NCI-H82 treated with DMSO at 0.1 percent for 48 hours (cell line): ENCODE results near the gene CPPED1.
"Not testable (repeated sequence)": the region's sequence is repeated elsewhere in the genome, so short reads cannot be mapped to it uniquely, and the experiment has no call there.

ENCODE experiments used
- DNase-seq: peaks from one replicate; lab custom pipeline; 2025; ENCODE audit not compliant: unreplicated experiment; lab: John Stamatoyannopoulos, UW

The CPPED1 gene

GRCh38 chr16:12771341-12771798 is 32.3 kb downstream of the CPPED1 start:
- no peak for DNase-seq

- no peak for DNase-seq
Measured at GRCh38 chr16:12769525-12769924, 34.2 kb downstream of the CPPED1 start.

GRCh38 chr16:12767897-12768296 is 35.8 kb downstream of the CPPED1 start:
- no peak for DNase-seq

DNA sequence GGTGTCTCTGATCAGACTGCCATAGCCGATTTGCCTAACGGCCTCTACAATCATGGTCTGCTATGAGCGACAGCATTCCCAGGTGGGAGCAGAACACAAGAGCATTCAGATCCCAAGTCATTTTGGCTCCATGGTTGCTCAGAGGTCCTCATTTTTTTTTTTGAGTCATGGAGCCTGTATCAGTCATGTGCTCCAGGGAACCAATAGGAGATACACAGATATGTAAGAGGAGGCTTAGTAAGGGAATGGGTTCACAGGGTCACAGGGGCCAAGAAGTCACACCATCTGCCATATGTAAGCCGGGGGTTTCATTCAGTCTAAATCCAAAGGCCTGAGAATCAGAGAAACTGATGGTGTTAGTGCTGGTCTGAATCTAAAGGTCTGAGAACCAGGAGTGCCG is 36.8 kb downstream of the CPPED1 start:
- DNase-seq, result peak; percentile 10

DNA sequence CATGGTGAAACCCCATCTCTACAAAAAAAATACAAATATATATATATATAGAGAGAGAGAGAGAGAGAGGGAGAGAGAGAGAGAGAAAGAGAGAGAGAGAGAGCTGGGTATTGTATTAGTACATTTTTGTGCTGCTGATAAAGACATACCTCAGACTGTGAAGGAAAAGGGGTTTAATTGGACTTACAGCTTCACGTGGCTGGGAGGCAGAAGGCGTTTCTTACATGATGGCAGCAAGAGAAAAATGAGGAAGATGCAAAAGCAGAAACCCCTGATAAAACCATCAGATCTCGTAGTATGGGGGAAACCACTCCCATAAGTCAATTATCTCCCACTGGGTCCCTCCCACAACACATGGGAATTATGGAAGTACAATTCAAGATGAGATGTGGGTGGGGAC is 37.5 kb downstream of the CPPED1 start:
- not testable (repeated sequence) for DNase-seq

DNA sequence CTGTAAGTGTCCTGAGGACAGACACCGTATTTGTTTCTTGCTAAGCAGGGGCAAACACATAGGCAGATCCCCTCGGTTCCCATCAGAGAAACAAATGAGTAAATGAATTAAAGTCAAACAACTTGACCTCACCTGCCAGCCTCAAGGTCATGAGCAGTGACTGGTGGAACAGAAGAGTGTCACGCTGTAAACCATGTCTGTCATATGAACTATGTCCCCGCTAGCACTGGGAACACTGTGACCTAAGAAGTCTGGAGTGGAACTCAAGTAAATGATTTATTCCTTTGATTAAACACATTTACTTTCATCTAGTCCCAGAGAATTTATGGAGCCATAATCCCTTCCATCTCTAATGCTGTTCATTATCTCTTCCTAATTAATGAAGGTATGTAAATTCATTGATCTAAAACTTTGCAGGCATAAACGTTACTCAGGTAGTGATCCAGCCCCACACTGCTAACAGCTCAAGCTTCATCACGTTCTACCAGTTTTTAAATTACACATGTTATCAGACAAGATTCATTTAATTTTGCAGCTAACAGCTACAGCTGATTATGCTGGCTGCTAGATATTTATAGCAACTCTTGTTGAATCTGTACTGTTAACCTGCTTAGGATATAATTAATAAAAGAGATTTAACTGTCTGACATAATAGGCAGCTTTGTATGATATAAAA is 38.7 kb downstream of the CPPED1 start:
- no peak for DNase-seq

- no peak for DNase-seq
Measured at GRCh38 chr16:12763517-12763916, 40.2 kb downstream of the CPPED1 start.

GRCh38 chr16:12760819-12761611 is 42.7 kb downstream of the CPPED1 start:
- DNase-seq, result no peak

GRCh38 chr16:12758670-12759558 is 44.8 kb downstream of the CPPED1 start:
- no peak for DNase-seq

GRCh38 chr16:12758031-12758669 is 45.5 kb downstream of the CPPED1 start:
- peak; percentile 90 for DNase-seq

DNA sequence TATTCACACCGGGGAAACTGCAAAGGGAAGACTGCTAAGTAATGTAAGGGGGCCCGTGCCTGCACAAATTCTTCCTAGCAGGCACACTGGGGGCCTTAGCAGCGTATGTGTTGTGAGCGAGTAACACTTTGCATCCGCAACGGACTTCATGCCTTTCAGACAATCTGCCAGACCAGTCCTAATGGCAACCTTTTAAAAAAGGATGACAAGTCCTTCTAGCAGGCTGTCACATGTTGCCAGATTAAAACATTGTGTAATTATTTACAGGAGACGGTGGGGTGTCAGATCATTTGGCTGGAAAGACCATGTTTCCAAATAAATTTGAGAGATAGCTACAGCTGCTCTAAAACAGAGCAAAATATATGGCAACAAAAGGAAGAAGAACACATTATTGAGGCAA is 46.1 kb downstream of the CPPED1 start:
- no peak for DNase-seq

DNA sequence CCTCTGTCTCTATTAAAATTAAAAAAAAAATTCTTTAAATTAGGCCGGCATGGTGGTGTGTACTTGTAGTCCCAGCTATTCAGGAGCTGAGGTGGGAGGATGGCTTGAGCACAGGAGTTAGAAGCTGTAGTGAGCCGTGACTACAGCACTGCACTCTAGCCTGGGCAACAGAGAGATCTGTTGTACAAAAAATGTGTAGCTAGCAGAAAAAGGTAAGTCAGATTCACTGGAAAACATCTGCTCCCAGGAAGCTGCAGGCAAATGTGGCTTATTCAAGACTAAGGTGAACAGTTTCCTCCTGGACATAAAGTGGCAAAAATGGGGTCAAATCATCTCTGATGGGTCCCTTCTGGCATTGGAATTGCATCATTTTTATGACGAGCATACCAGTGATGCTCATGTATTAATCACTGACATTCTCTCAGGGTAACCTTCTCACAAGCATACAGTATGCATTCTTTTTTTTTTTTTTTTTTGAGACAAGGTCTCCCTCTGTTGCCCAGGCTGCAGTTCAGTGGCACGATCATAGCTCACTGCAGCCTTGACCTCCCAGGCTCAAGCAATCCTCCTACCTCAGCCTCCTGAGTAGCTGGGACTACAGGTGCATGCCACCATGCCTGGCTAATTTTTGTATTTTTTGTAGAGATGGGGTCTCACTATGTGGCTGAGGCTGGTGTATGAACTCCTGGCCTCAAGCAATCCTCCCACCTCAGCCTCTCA is 48.7 kb downstream of the CPPED1 start:
- DNase-seq, result no peak

DNA sequence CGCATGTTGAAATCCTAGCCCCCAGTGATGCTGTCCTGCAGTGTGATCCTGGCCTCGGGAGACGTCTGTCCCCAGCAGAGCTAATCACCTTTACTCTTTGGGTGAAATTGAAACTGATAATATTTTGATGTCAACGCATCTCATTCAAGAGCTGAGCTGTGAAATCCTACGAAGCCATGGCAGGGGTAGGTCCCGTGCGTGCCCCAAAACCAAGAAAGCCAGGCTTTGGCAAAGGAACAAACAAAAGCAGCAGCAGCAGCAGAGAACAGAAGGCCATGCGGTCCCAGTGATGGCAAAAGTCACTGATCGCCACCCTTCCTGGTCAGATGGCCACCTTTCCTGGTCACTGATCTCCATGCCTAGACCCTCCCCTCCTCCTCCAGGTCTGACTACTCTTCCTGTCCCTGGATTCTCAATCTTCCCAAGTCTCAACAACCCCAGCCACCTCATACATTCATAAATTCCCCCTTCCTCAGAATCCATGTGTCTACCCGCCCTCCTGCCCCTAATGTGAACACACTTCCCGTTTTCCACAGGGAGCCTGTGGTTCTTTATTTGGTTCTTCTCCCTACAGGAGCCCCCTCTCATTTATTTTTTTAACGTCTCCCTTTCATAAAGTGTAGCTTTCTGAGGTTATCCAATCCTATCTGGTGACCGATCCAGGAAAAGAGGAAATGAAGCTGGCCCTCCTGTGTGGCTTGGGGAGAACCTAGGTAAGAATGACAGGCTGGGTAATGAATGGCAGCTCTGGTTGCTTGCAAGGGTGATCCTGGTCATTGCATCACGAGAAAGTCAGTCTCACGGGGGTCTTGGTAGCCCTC is 50.3 kb downstream of the CPPED1 start:
- DNase-seq, result peak; percentile 22

DNA sequence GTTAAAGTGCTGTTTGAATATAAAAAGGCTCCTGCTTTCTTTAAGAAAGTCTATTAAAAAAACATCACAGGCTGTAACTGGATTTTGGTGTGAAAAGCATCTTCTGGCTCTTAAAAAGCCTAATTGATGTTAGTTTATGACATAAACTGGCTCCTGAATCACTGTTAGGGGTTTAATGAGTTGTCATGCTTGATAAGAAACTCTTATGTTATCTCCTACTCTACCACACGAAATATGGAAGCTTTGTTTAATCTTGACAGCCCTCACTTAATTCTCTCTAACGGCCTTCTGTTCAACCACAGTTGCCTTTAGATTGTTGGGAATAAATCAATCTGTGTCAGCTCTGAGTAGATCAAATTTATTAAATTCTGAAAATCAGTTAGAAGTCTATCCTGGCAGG is 51.5 kb downstream of the CPPED1 start:
- DNase-seq, result peak; percentile 88

- DNase-seq, result no peak
Measured at GRCh38 chr16:12750554-12750918, 53.2 kb downstream of the CPPED1 start.

GRCh38 chr16:12749076-12749475 is 54.6 kb downstream of the CPPED1 start:
- no peak for DNase-seq

GRCh38 chr16:12747827-12748226 is 55.9 kb downstream of the CPPED1 start:
- DNase-seq, result no peak

DNA sequence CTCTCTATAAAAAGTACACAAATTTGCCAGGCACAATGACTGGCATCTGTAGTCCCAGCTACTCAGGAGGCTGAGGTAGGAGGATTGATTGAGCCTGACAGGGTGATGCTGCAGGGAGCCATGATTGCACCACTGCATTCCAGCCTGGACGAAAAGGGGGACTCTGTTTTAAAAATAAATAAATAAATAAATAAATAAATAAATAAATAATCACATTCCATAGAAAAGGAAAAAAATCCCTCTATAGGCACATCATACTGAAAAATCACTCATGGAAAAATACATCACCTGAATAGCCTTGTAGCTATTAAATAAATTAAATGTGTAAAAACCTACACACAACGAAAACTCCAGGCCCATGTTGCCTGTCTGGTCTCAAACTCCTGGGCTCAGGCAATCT is 56.4 kb downstream of the CPPED1 start:
- no peak for DNase-seq

GRCh38 chr16:12744860-12745259 is 58.8 kb downstream of the CPPED1 start:
- no peak for DNase-seq

DNA sequence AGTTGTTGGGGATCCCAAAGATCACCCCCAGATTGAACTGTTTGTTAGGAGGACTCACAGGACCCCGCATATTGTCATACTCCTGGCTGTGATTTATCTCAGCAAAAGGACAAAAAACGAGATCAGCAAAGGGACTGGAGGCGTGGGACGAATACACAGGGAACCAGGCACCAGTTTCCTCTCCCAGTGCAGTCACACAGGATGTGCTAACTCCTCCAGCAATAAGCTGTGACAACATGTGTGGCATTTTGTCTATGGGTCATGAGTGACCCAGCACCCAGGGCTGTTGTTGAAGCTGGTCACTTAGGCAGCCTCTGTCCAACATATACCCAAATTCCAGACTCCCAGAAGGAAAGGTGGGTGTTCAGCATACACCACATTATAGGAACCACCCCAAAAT is 60.9 kb downstream of the CPPED1 start:
- no peak for DNase-seq
